Activated CD4-positive, alpha-beta T cell treated with anti-CD3 and anti-CD28 coated beads, Interleukin-2, amount 10 ng/mL, durations not matched to agents 7 days and 5 days (primary cell): ENCODE data around the gene ITGAV. TPM values are rescaled to one million over a fixed set of nuclear protein-coding genes. Genes with fewer than 3 reads are reported as not detected.
A peak's percentile ranks its signal among the peaks of the same experiment; 100 is the strongest.

Experiments
- CTCF ChIA-PET: fragments of 350-600 bp; sonication (Branson Sonifier 250); formaldehyde crosslinking; loops from one replicate; lab custom pipeline; 2021; ENCODE audit warnings: antibody characterized with exemption; lab: Charles Lee
- POLR2A ChIA-PET: fragments of 350-600 bp; sonication (Branson Sonifier 250); formaldehyde crosslinking; loops from one replicate; lab custom pipeline; 2021; ENCODE audit warnings: antibody characterized with exemption; lab: Charles Lee
- DNase-seq: peaks from one replicate; pipeline ENCODE4 v3.0.0-alpha.2; 2020
- H3K27ac Mint-ChIP-seq: one replicate; pipeline ENCODE4 v1.8.0; 2021; ENCODE audit warnings: mild to moderate bottlenecking, moderate library complexity, mixed read lengths
- H3K27me3 Mint-ChIP-seq: one replicate; pipeline ENCODE4 v1.8.0; 2021; ENCODE audit warnings: mixed read lengths
- H3K36me3 Mint-ChIP-seq: one replicate; pipeline ENCODE4 v1.8.0; 2021; ENCODE audit warnings: low read depth, mixed read lengths
- H3K4me1 Mint-ChIP-seq: one replicate; pipeline ENCODE4 v1.8.0; 2021; ENCODE audit warnings: mixed read lengths
- H3K4me3 Mint-ChIP-seq: one replicate; pipeline ENCODE4 v1.8.0; 2021; ENCODE audit warnings: mild to moderate bottlenecking, moderate library complexity, mixed read lengths
- H3K9me3 Mint-ChIP-seq: one replicate; pipeline ENCODE4 v1.8.0; 2021; ENCODE audit warnings: mixed read lengths
- total RNA-seq, 2 experiments: library from RNA; stranded (reverse); gene quantifications; one replicate each; pipeline ENCODE4 v1.2.3, GENCODE V29; 2021

Gene ITGAV
- total RNA-seq, 2 experiments from 2014 or later: 6.5 to 7.0 TPM

GRCh38 chr2:186588421-186588820 is 1.4 kb upstream of the ITGAV start:
- ChIA-PET CTCF (interaction anchor here (1.3 kb wide), 1 partner anchor 12 kb away, joined by 3 read pairs; no protein-coding TSS in a partner anchor), POLR2A (no interaction called here)
- Mint-ChIP-seq H3K4me3 (no peak overlapping the region), H3K9me3 (no peaks in the 10 kb centered on the region), H3K4me1 (peaks cover 23% of the 10 kb centered on the region), H3K27ac (no peak overlapping the region), H3K36me3 (no peaks in the 10 kb centered on the region), H3K27me3 (peaks cover 9% of the 10 kb centered on the region)
- no peak for DNase-seq

GRCh38 chr2:186588940-186589611 is 780 bp upstream of the ITGAV start:
- no peak for DNase-seq
- no peaks in the 10 kb centered on the region for H3K36me3 Mint-ChIP-seq
- H3K27ac Mint-ChIP-seq: peak overlapping the region; percentile 89
- peaks cover 9% of the 10 kb centered on the region for H3K27me3 Mint-ChIP-seq
- H3K9me3 Mint-ChIP-seq: no peaks in the 10 kb centered on the region
- H3K4me3 Mint-ChIP-seq: peak overlapping the region; percentile 83
- ChIA-PET POLR2A (interaction anchor here (0.7 to 1.3 kb wide), 2 partner anchors 79 to 103 kb away, joined by 3 to 7 read pairs; partner anchors contain the start of gene ZC3H15), CTCF (interaction anchor here (0.9 to 1.3 kb wide), 4 partner anchors 11 to 89 kb away, joined by 3 to 4 read pairs (median 3); no protein-coding TSS in a partner anchor)
- peaks cover 25% of the 10 kb centered on the region for H3K4me1 Mint-ChIP-seq

- peak overlapping the region; percentile 83 for H3K27ac Mint-ChIP-seq
- ChIA-PET POLR2A (interaction anchor here (0.6 to 1.3 kb wide), 2 partner anchors 105 to 858 kb away, joined by 3 to 7 read pairs; partner anchors contain the start of gene ZC3H15), CTCF (interaction anchor here (1.0 to 1.3 kb wide), 2 partner anchors 19 to 90 kb away, joined by 3 to 4 read pairs; no protein-coding TSS in a partner anchor)
- H3K4me1 Mint-ChIP-seq: peaks cover 27% of the 10 kb centered on the region
- H3K9me3 Mint-ChIP-seq: no peaks in the 10 kb centered on the region
- H3K4me3 Mint-ChIP-seq: peak overlapping the region; percentile 83
- H3K27me3 Mint-ChIP-seq: peaks cover 8% of the 10 kb centered on the region
- no peaks in the 10 kb centered on the region for H3K36me3 Mint-ChIP-seq
- DNase-seq: no peak
Observed at GRCh38 chr2:186590350-186590758, 498 bp downstream of the ITGAV start.

GRCh38 chr2:186590759-186591505 is 1.1 kb downstream of the ITGAV start:
- peak overlapping the region; percentile 83 for H3K27ac Mint-ChIP-seq
- ChIA-PET POLR2A (no interaction called here), CTCF (no interaction called here)
- DNase-seq: no peak
- H3K4me1 Mint-ChIP-seq: peaks cover 27% of the 10 kb centered on the region
- H3K36me3 Mint-ChIP-seq: no peaks in the 10 kb centered on the region
- H3K4me3 Mint-ChIP-seq: peak overlapping the region; percentile 83
- peaks cover 3% of the 10 kb centered on the region for H3K27me3 Mint-ChIP-seq
- H3K9me3 Mint-ChIP-seq: no peaks in the 10 kb centered on the region

GRCh38 chr2:186591506-186591890 is 1.6 kb downstream of the ITGAV start:
- ChIA-PET POLR2A (no interaction called here), CTCF (no interaction called here)
- H3K9me3 Mint-ChIP-seq: no peaks in the 10 kb centered on the region
- DNase-seq: no peak
- H3K4me3 Mint-ChIP-seq: peak overlapping the region; percentile 83
- no peaks in the 10 kb centered on the region for H3K27me3 Mint-ChIP-seq
- peaks cover 27% of the 10 kb centered on the region for H3K4me1 Mint-ChIP-seq
- H3K27ac Mint-ChIP-seq: no peak overlapping the region
- H3K36me3 Mint-ChIP-seq: no peaks in the 10 kb centered on the region

- Mint-ChIP-seq H3K9me3 (no peaks in the 10 kb centered on the region), H3K27me3 (no peaks in the 10 kb centered on the region), H3K27ac (no peak overlapping the region), H3K4me3 (no peak overlapping the region), H3K4me1 (peaks cover 27% of the 10 kb centered on the region), H3K36me3 (no peaks in the 10 kb centered on the region)
- CTCF ChIA-PET: no interaction called here
- POLR2A ChIA-PET: no interaction called here
- DNase-seq: no peak
Observed at GRCh38 chr2:186592137-186592875, 2.5 kb downstream of the ITGAV start.

GRCh38 chr2:186593523-186593922 is 3.7 kb downstream of the ITGAV start:
- no peak overlapping the region for H3K27ac Mint-ChIP-seq
- peaks cover 27% of the 10 kb centered on the region for H3K4me1 Mint-ChIP-seq
- no peaks in the 10 kb centered on the region for H3K9me3 Mint-ChIP-seq
- DNase-seq: no peak
- H3K4me3 Mint-ChIP-seq: no peak overlapping the region
- H3K27me3 Mint-ChIP-seq: no peaks in the 10 kb centered on the region
- no peaks in the 10 kb centered on the region for H3K36me3 Mint-ChIP-seq
- ChIA-PET CTCF (no interaction called here), POLR2A (no interaction called here)

- DNase-seq: no peak
- no peaks in the 10 kb centered on the region for H3K36me3 Mint-ChIP-seq
- ChIA-PET CTCF (interaction anchor here (1.8 kb wide), 1 partner anchor 12 kb away, joined by 4 read pairs; no protein-coding TSS in a partner anchor), POLR2A (no interaction called here)
- H3K27ac Mint-ChIP-seq: no peak overlapping the region
- H3K27me3 Mint-ChIP-seq: no peaks in the 10 kb centered on the region
- no peaks in the 10 kb centered on the region for H3K9me3 Mint-ChIP-seq
- no peak overlapping the region for H3K4me3 Mint-ChIP-seq
- H3K4me1 Mint-ChIP-seq: peaks cover 23% of the 10 kb centered on the region
Observed at GRCh38 chr2:186594001-186594722, 4.3 kb downstream of the ITGAV start.

GRCh38 chr2:186595219-186595618 is 5.4 kb downstream of the ITGAV start:
- Mint-ChIP-seq H3K9me3 (no peaks in the 10 kb centered on the region), H3K4me3 (no peak overlapping the region), H3K27me3 (no peaks in the 10 kb centered on the region), H3K27ac (no peak overlapping the region), H3K4me1 (peaks cover 20% of the 10 kb centered on the region), H3K36me3 (no peaks in the 10 kb centered on the region)
- no peak for DNase-seq
- CTCF ChIA-PET: interaction anchor here (1.8 kb wide), 1 partner anchor 11 kb away, joined by 4 read pairs; no protein-coding TSS in a partner anchor
- POLR2A ChIA-PET: no interaction called here

GRCh38 chr2:186599186-186599778 is 9.4 kb downstream of the ITGAV start:
- H3K4me3 Mint-ChIP-seq: no peak overlapping the region
- H3K4me1 Mint-ChIP-seq: no peaks in the 10 kb centered on the region
- no peaks in the 10 kb centered on the region for H3K36me3 Mint-ChIP-seq
- no peak overlapping the region for H3K27ac Mint-ChIP-seq
- CTCF ChIA-PET: no interaction called here
- no peaks in the 10 kb centered on the region for H3K27me3 Mint-ChIP-seq
- DNase-seq: no peak
- H3K9me3 Mint-ChIP-seq: no peaks in the 10 kb centered on the region
- POLR2A ChIA-PET: no interaction called here

- Mint-ChIP-seq H3K9me3 (no peaks in the 10 kb centered on the region), H3K27me3 (no peaks in the 10 kb centered on the region), H3K4me3 (no peak overlapping the region), H3K27ac (no peak overlapping the region), H3K4me1 (no peaks in the 10 kb centered on the region), H3K36me3 (no peaks in the 10 kb centered on the region)
- ChIA-PET CTCF (interaction anchor here (0.6 kb wide), 1 partner anchor 8 kb away, joined by 3 read pairs; no protein-coding TSS in a partner anchor), POLR2A (no interaction called here)
- no peak for DNase-seq
Observed at GRCh38 chr2:186603286-186603685, 13.4 kb downstream of the ITGAV start.

- Mint-ChIP-seq H3K4me1 (no peaks in the 10 kb centered on the region), H3K27me3 (no peaks in the 10 kb centered on the region)
Observed at GRCh38 chr2:186605041-186605440, 15.2 kb downstream of the ITGAV start.

More at GRCh38 chr2:186605041-186605440, 15.2 kb downstream of the ITGAV start:
- ChIA-PET POLR2A (no interaction called here), CTCF (no interaction called here)
- no peak for DNase-seq
- no peaks in the 10 kb centered on the region for H3K36me3 Mint-ChIP-seq
- H3K27ac Mint-ChIP-seq: no peak overlapping the region
- H3K4me3 Mint-ChIP-seq: no peak overlapping the region
- H3K9me3 Mint-ChIP-seq: no peaks in the 10 kb centered on the region
